K562 (cell line): Measurements from ENCODE around the gene LZTR1. TPM values are rescaled to one million over a fixed set of nuclear protein-coding genes. Genes with fewer than 3 reads are reported as not detected.
A peak's percentile ranks its signal among the peaks of the same experiment; 100 is the strongest.

Experiments
- AFF4 ChIP-seq: sonication (generic); formaldehyde crosslinking; IDR thresholded peaks from 2 replicates; pipeline ENCODE4 v1.8.0; 2023; ENCODE audit warnings: mild to moderate bottlenecking, missing genetic modification reagents
- CBX8 ChIP-seq: fragments of 200-600 bp; sonication (generic); IDR thresholded peaks from 2 replicates; pipeline ENCODE4 v1.6.1; 2012; ENCODE audit warnings: borderline replicate concordance, mixed run types, low read depth, mild to moderate bottlenecking, moderate library complexity, mixed read lengths, low read length, control low read depth, inconsistent platforms; ENCODE audit not compliant: poor library complexity, severe bottlenecking; ENCODE audit errors: extremely low read depth
- E2F3 ChIP-seq: fragments of 250-450 bp; sonication (Bioruptor Pico); IDR thresholded peaks from 2 replicates; pipeline ENCODE4 v1.4.0; 2020; ENCODE audit warnings: mild to moderate bottlenecking
- ELF4 ChIP-seq: fragments of 450-650 bp; formaldehyde crosslinking; IDR thresholded peaks from 2 replicates; pipeline ENCODE4 v1.4.0; 2022; ENCODE audit warnings: missing genetic modification characterization
- HBP1 ChIP-seq: fragments of 450-650 bp; formaldehyde crosslinking; IDR thresholded peaks from 2 replicates; pipeline ENCODE4 v1.4.0; 2022; ENCODE audit warnings: missing genetic modification characterization
- HOMEZ ChIP-seq: fragments of 250-450 bp; sonication (Bioruptor Pico); IDR thresholded peaks from 2 replicates; pipeline ENCODE4 v1.4.0; 2020; ENCODE audit warnings: mild to moderate bottlenecking, moderate library complexity
- IFI16 ChIP-seq: fragments of 250-450 bp; sonication (Bioruptor Pico); IDR thresholded peaks from 2 replicates; pipeline ENCODE4 v2.1.2; 2022; ENCODE audit warnings: mild to moderate bottlenecking, inconsistent platforms
- KDM2B ChIP-seq: fragments of 250-450 bp; sonication (Bioruptor Pico); IDR thresholded peaks from 2 replicates; pipeline ENCODE4 v1.8.0; 2021; ENCODE audit warnings: mild to moderate bottlenecking, moderate library complexity
- NCOA6 ChIP-seq: fragments of 450-650 bp; IDR thresholded peaks from 2 replicates; pipeline ENCODE4 v1.6.1; 2017; ENCODE audit warnings: mild to moderate bottlenecking
- NFRKB ChIP-seq: fragments of 450-650 bp; IDR thresholded peaks from 2 replicates; pipeline ENCODE4 v1.6.1; 2016; ENCODE audit warnings: low read depth
- NR2F6 ChIP-seq: fragments of 450-650 bp; formaldehyde crosslinking; IDR thresholded peaks from 2 replicates; pipeline ENCODE4 v1.4.0; 2020; ENCODE audit warnings: mild to moderate bottlenecking
- OTX1 ChIP-seq: fragments of 450-650 bp; formaldehyde crosslinking; IDR thresholded peaks from 2 replicates; pipeline ENCODE4 v1.4.0; 2022; ENCODE audit warnings: mild to moderate bottlenecking
- PHF20 ChIP-seq: fragments of 450-650 bp; IDR thresholded peaks from 2 replicates; pipeline ENCODE4 v1.6.1; 2018; ENCODE audit not compliant: partially characterized antibody
- POLR2H ChIP-seq: IDR thresholded peaks from 2 replicates; pipeline ENCODE4 v1.6.1; 2016; ENCODE audit warnings: missing genetic modification characterization, low read depth, mild to moderate bottlenecking, control low read depth, missing compliant biosample characterization, moderate library complexity
- RAD21 ChIP-seq, 2 experiments: fragments of 250-450 bp in 1 of 2; fragments of 450-650 bp in 1 of 2; sonication (Bioruptor Pico) in 1 of 2; formaldehyde crosslinking in 1 of 2; IDR thresholded peaks in 1 of 2; conservative IDR thresholded peaks in 1 of 2; 2 replicates each; pipeline versions ENCODE4 v1.4.0 to v1.8.0; 2020 to 2022; ENCODE audit warnings: mild to moderate bottlenecking in 2 of 2, moderate library complexity in 1 of 2
- THRB ChIP-seq: fragments of 450-650 bp; formaldehyde crosslinking; conservative IDR thresholded peaks from 2 replicates; pipeline ENCODE4 v1.4.0; 2022; ENCODE audit warnings: mild to moderate bottlenecking, missing genetic modification characterization
- ZNF174 ChIP-seq: fragments of 250-450 bp; sonication (Bioruptor Pico); IDR thresholded peaks from 2 replicates; pipeline ENCODE4 v1.4.0; 2020; ENCODE audit warnings: mild to moderate bottlenecking
- ZNF507 ChIP-seq: conservative IDR thresholded peaks from 2 replicates; pipeline ENCODE4 v1.6.1; 2017; ENCODE audit warnings: missing genetic modification characterization, missing compliant biosample characterization
- polyA plus RNA-seq, 8 experiments: library from polyadenylated mRNA; depleted of rRNA in 4 of 8; stranded (reverse) in 5 of 8; unstranded in 3 of 8; fragments of >200 nt; fragmentation: Nextera tagmentation in 2 of 8; fragmentation: Illumina TruSeq in 1 of 8; extraction: Ambion mirVana in 2 of 8; extraction: Trizol in 1 of 8; gene quantifications; 2 replicates each; pipeline versions ENCODE4 v1.2.1 to v1.2.3, GENCODE V29; 2011 to 2014; ENCODE audit warnings: inconsistent platforms in 1 of 8, missing spikeins in 1 of 8
- total RNA-seq, 7 experiments: library from RNA; depleted of rRNA in 6 of 7; stranded (reverse); fragments of >200 nt in 6 of 7; fragmentation: Illumina TruSeq in 2 of 7; extraction: Trizol in 2 of 7; gene quantifications; 2 replicates each; pipeline versions ENCODE4 v1.2.1 to v1.2.3, GENCODE V29; 2011 to 2021; ENCODE audit warnings: low replicate concordance in 1 of 7

Gene LZTR1
- total and polyA plus RNA-seq, 9 of the 15 experiments (the other 6 are each of a cell fraction or from before 2014, with no cell fraction given) = 2.2 to 135 (median 63.0) TPM

- TF ChIP-seq KDM2B (CRISPR knock-in tag) (0 out of 2 replicates have a peak, but pooled peaks have one; percentile 46), ELF4 (peak; percentile 52; the same call in 1 of the 2 replicates), E2F3 (0 out of 2 replicates have a peak, but pooled peaks have one; percentile 46), CBX8 (no peak), NR2F6 (CRISPR knock-in tag) (0 out of 2 replicates have a peak, but pooled peaks have one; percentile 65), PHF20 (no peak), AFF4 (CRISPR knock-in tag) (no peak), HBP1 (CRISPR knock-in tag) (peak; percentile 87; the same call in 1 of the 2 replicates), NFRKB (no peak), IFI16 (CRISPR knock-in tag) (0 out of 2 replicates have a peak, but pooled peaks have one; percentile 29), OTX1 (CRISPR knock-in tag) (0 out of 2 replicates have a peak, but pooled peaks have one; percentile 7), RAD21 (CRISPR knock-in tag; conservative IDR thresholded peaks at IDR 0.05 in 1 of 2, IDR thresholded peaks at IDR 0.05 in 1 of 2) (no peak), HOMEZ (CRISPR knock-in tag) (peak; percentile 38; the same call in 1 of the 2 replicates), ZNF174 (CRISPR knock-in tag) (0 out of 2 replicates have a peak, but pooled peaks have one; percentile 53), NCOA6 (no peak), POLR2H (tag) (no peak), THRB (CRISPR knock-in tag) (0 out of 2 replicates have a peak, but pooled peaks have one; percentile 23), ZNF507 (tag) (no peak)
These were observed 14.8 kb downstream of the LZTR1 start (continued) for GRCh38 chr22:20996598-20997535.
